GM11168 (cell line): ENCODE results near the gene SEMA6A.

ENCODE experiments used
- in situ Hi-C: fragments of 300-500 bp; cut with MboI; formaldehyde crosslinking; loops from one replicate; pipeline ENCODE4 v1.12.0; 2022; ENCODE audit warnings: low sequenced_read_pairs; ENCODE audit not compliant: unreplicated experiment

SEMA6A gene

GRCh38 chr5:116472274-116472673, 102.3 kb downstream of the SEMA6A start:
- in situ Hi-C loops = no loop called here

GRCh38 chr5:116469631-116470030, 105.0 kb downstream of the SEMA6A start:
- in situ Hi-C loops = no loop called here

- in situ Hi-C loops = no loop called here
Observed at GRCh38 chr5:116468583-116468982, 106.0 kb downstream of the SEMA6A start.

GRCh38 chr5:116467465-116467843, 107.2 kb downstream of the SEMA6A start:
- in situ Hi-C loops = no loop called here

- in situ Hi-C loops = no loop called here
Observed at GRCh38 chr5:116466727-116467464, 107.7 kb downstream of the SEMA6A start.

- in situ Hi-C loops = no loop called here
Observed at GRCh38 chr5:116465411-116465810, 109.2 kb downstream of the SEMA6A start.

- in situ Hi-C loops = no loop called here
Observed at GRCh38 chr5:116464144-116464708, 110.4 kb downstream of the SEMA6A start.

- in situ Hi-C loops = no loop called here
Observed at GRCh38 chr5:116462500-116462899, 112.1 kb downstream of the SEMA6A start.

- in situ Hi-C loops = no loop called here
Observed at GRCh38 chr5:116459301-116459700, 115.3 kb downstream of the SEMA6A start.

GRCh38 chr5:116457062-116457461, 117.6 kb downstream of the SEMA6A start:
- in situ Hi-C loops = no loop called here

GRCh38 chr5:116456036-116456435, 118.6 kb downstream of the SEMA6A start:
- in situ Hi-C loops = no loop called here

- in situ Hi-C loops = no loop called here
Observed at GRCh38 chr5:116455061-116455460, 119.6 kb downstream of the SEMA6A start.

- in situ Hi-C loops = no loop called here
Observed at GRCh38 chr5:116454417-116454927, 120.2 kb downstream of the SEMA6A start.

GRCh38 chr5:116453988-116454411, 120.6 kb downstream of the SEMA6A start:
- in situ Hi-C loops = no loop called here

- in situ Hi-C loops = no loop called here
Observed at GRCh38 chr5:116452774-116453368, 121.8 kb downstream of the SEMA6A start.

- in situ Hi-C loops = no loop called here
Observed at GRCh38 chr5:116451905-116452450, 122.6 kb downstream of the SEMA6A start.

- in situ Hi-C loops = no loop called here
Observed at GRCh38 chr5:116451066-116451465, 123.6 kb downstream of the SEMA6A start.

- in situ Hi-C loops = no loop called here
Observed at GRCh38 chr5:116449458-116449857, 125.2 kb downstream of the SEMA6A start.

GRCh38 chr5:116448870-116449427, 125.7 kb downstream of the SEMA6A start:
- in situ Hi-C loops = no loop called here

GRCh38 chr5:116448450-116448849, 126.2 kb downstream of the SEMA6A start:
- in situ Hi-C loops = no loop called here
